Articular chondrocyte of knee joint (primary cell): Measurements from ENCODE around the gene PNP. TPM values are rescaled to one million over a fixed set of nuclear protein-coding genes. Genes with fewer than 3 reads are reported as not detected.

ENCODE experiments used
- total RNA-seq: library from RNA; depleted of rRNA; stranded (reverse); fragments of >200 nt; gene quantifications from 2 replicates; pipeline ENCODE4 v1.2.3, GENCODE V29; 2012

PNP gene
- total RNA-seq: 30.3 and 38.5 TPM in 2 replicates

DNA sequence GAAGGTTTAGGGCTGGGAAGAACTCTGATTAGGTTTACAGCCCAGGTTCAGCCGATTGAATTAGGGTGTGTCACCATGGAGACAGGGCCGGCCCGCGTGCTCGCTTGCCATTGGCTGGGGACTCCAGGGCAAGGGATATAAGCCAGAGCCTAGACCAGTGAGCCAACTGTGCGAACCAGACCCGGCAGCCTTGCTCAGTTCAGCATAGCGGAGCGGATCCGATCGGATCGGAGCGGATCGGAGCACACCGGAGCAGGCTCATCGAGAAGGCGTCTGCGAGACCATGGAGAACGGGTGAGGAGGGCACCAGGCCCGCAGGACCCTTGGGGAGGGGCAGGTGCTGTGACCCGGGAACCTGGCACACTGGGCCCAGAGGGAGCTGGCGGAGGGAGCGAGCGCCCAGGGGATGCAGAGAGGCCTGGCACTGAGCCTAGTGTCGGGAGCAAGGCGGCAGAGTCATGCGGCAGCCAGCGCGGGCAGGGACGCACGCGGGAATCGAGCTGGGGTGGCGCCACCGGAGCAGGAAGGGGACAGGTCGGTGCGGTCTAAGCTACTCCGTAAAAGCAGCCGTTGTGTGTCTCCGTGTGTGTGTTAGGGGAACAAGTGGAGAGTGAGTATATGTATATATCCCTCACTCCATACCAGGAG is at the start of gene PNP:
Gene PNP, plus strand, starts transcription at position 165 of the 648 bp plus-strand sequence. Its CDS starts 119 bp downstream, at position 284.

GRCh38 chr14:20435582-20436362 is 33.4 kb upstream of the PNP start, which contains the start of gene KLHL33:
Gene KLHL33 (minus strand): TSS chr14:20436166. CDS start chr14:20435811, 355 bp downstream.

GRCh38 chr14:20454516-20455354 is 14.5 kb upstream of the PNP start, which contains the start of the genes APEX1 and OSGEP:
Gene APEX1 (plus strand): TSS chr14:20455226. CDS start chr14:20455646, 420 bp downstream.
Gene OSGEP (minus strand): TSS chr14:20454812. CDS start chr14:20454683, 129 bp downstream.

DNA sequence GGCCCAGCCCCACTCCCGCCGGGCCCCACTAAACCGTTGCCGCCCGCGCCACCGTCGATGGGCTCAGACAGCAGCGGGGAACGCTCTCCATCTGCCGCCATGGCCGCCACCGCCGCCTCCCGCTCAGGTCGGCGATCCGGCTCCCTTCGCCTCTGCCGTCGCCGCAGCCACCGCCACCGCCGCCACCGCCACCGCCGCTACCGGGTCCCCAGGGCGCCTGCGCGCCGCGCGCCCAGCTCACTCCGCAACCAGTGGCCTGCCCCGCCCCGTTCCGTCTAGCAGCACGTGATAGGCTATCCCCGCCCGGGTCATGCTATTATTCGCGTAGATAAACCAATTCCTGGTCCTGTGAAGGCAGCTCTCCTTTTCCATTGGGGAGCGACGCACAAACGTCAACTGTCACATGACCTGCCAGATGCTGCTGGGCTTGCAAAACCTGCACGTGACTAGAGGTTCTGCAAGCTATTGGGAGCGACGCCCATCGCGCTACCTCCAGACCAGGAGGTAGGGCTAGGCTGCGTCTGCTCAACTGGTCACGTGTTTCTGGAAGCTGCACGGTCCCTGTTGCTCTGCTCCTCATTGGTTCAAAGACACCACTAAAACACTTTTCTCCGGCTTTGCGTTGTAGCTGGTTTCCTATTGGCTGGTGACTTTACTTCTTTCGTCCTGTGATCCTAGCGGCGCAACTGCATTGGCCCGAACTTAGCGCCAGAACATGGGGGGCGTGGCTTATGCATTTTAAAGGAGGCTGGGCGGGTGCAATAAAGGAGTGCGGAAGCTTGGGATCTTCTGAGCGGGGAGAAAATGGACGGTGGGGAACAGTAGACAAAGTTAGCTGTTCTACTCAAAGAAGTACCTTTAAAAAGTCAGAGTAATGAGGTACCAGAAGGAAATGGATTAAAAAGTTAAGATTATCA is 7.7 kb upstream of the PNP start, which contains the start of gene PIP4P1:
Gene PIP4P1, minus strand, starts transcription at position 210 of the 917 bp plus-strand sequence. Its CDS starts 109 bp downstream, at position 101.

Other genes starting within 250 kb of the PNP start
- gene OR11H6, start 245.7 kb upstream of the PNP start, total RNA-seq: not detected in 2 replicates
- gene OR11H7, start 240.4 kb upstream of the PNP start, total RNA-seq: not detected in 2 replicates
- not detected in 2 replicates for gene OR11H4, start 230.1 kb upstream of the PNP start, total RNA-seq
- gene TTC5, start 163.5 kb upstream of the PNP start, total RNA-seq: 15.7 and 17.6 TPM in 2 replicates
- 40.1 and 40.6 TPM in 2 replicates for gene CCNB1IP1, start 136.1 kb upstream of the PNP start, total RNA-seq
- 7.3 and 11.2 TPM in 2 replicates for gene PARP2, start 125.8 kb upstream of the PNP start, total RNA-seq
- 25.0 and 27.2 TPM in 2 replicates for gene TEP1, start 55.9 kb upstream of the PNP start, total RNA-seq
- gene KLHL33, start 33.2 kb upstream of the PNP start, total RNA-seq: 0.13 and 0.22 TPM in 2 replicates
- gene OSGEP, start 14.6 kb upstream of the PNP start, total RNA-seq: 39.3 and 45.1 TPM in 2 replicates
- 58.0 and 73.2 TPM in 2 replicates for gene APEX1, start 14.2 kb upstream of the PNP start, total RNA-seq
- gene PIP4P1, start 8.0 kb upstream of the PNP start, total RNA-seq: 19.9 and 21.6 TPM in 2 replicates
- gene RNASE10, start 36.1 kb downstream of the PNP start, total RNA-seq: not detected in 2 replicates
- gene RNASE9, start 91.6 kb downstream of the PNP start, total RNA-seq: not detected in 2 replicates
- gene RNASE11, start 118.6 kb downstream of the PNP start, total RNA-seq: not detected in 2 replicates
- gene RNASE12, start 122.0 kb downstream of the PNP start, total RNA-seq: not detected in 2 replicates
- not detected in 2 replicates for gene OR6S1, start 172.3 kb downstream of the PNP start, total RNA-seq
- 49.4 and 54.9 TPM in 2 replicates for gene RNASE4, start 215.2 kb downstream of the PNP start, total RNA-seq
- gene ANG, start 219.4 kb downstream of the PNP start, total RNA-seq: 16.1 and 16.8 TPM in 2 replicates